Peyer's patch (tissue), 4 donors: ENCODE results near the gene KIRREL3.

Source experiments
- CTCF ChIP-seq, 6 experiments: fragments of 450-650 bp in 4 of 6; fragments of 200-600 bp in 2 of 6; sonication (generic) in 1 of 6; IDR thresholded peaks; one replicate each; pipeline ENCODE4 v1.5.1; 2017 to 2019; ENCODE audit warnings: antibody characterized with exemption in 6 of 6, mild to moderate bottlenecking in 3 of 6, moderate library complexity in 1 of 6
- POLR2A ChIP-seq, 2 donors: fragments of 450-650 bp; IDR thresholded peaks; one replicate each; pipeline ENCODE4 v1.5.1; 2017; ENCODE audit warnings: antibody characterized with exemption in 2 of 2, mild to moderate bottlenecking in 2 of 2, moderate library complexity in 2 of 2

GRCh38 chr11:126578021-126578420, 422.5 kb downstream of the KIRREL3 start:
- TF ChIP-seq CTCF (IDR thresholded peaks at IDR 0.05), result no peak
- TF ChIP-seq POLR2A (IDR thresholded peaks at IDR 0.05), result no peak
